ENCODE measurements around the gene ABI3BP. TPM values are rescaled to one million over a fixed set of nuclear protein-coding genes. Genes with fewer than 3 reads are reported as not detected.
A peak's percentile ranks its signal among the peaks of the same experiment; 100 is the strongest.

Gene ABI3BP
- polyA plus RNA-seq, 1 of the 3 experiments (the other 2 are of a cell fraction), result 8.4 TPM

DNA sequence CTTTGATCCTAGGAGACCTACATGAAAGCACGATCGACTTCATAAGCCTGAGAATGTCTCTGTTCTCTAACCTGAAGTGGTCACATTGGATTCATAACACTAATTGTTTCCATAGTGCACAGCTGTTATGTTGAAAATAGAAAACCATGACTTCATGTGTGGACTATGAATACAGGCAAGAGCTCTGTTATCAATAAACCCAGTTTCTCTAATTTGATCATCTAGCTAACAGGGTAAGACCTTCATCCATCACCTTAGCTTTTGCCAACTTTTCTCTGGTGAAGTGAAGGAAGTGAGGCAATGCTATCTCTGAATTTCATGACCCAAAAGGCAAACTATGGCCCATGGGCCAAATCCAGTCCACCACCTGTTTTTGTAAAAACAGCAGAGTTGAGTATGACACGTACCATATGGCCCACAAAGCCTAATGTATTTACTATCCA is 27.2 kb downstream of the ABI3BP start:
- H3F3A ChIP-seq (replicated peaks; ENCODE audit: insufficient read depth), result no peaks in the 10 kb centered on the region
- H3K79me2 ChIP-seq (ENCODE audit: insufficient read depth), result no peaks in the 10 kb centered on the region
- no peaks in the 10 kb centered on the region for H3K36me3 ChIP-seq (replicated peaks in 1 of 2; ENCODE audit: control insufficient read depth in 1 of 2, insufficient read depth in 2 of 2, low read length in 1 of 2)
- H3K9me2 ChIP-seq, result no peaks in the 10 kb centered on the region
- TF ChIP-seq CHD2 (IDR thresholded peaks at IDR 0.05; ENCODE audit: low read length, partially characterized antibody) (peak; percentile 66), POLR2AphosphoS5 (IDR thresholded peaks at IDR 0.05; ENCODE audit: low read depth, low read length) (0 out of 2 replicates have a peak, but pooled peaks have one; percentile 43), RCOR1 (IDR thresholded peaks at IDR 0.05; ENCODE audit: low read length) (peak; percentile 96), GATA2 (CRISPR knock-in tag; IDR thresholded peaks at IDR 0.05) (peak; percentile 90), TCF12 (IDR thresholded peaks at IDR 0.05) (peak; percentile 62), SMC3 (IDR thresholded peaks at IDR 0.05; ENCODE audit: low read depth, low read length) (no peak), FOXJ3 (CRISPR knock-in tag; IDR thresholded peaks at IDR 0.05) (peak; percentile 82), EP300 (IDR thresholded peaks at IDR 0.05; ENCODE audit: borderline replicate concordance in 1 of 2, low read depth in 1 of 2, low read length in 1 of 2) (peak in 1 of 2 experiments; percentile 98; a peak in 2 of 4 replicates), SIN3A (IDR thresholded peaks at IDR 0.05; ENCODE audit: borderline replicate concordance, low read depth, low read length) (no peak), MXI1 (IDR thresholded peaks at IDR 0.05; ENCODE audit: low read depth, low read length) (0 out of 2 replicates have a peak, but pooled peaks have one; percentile 20), MEF2A (IDR thresholded peaks at IDR 0.05; ENCODE audit: borderline replicate concordance, low read depth) (no peak)
- no peak overlapping the region for H3K4me3 ChIP-seq (ENCODE audit: low read depth in 2 of 2, low read length in 1 of 2)
- H3K27ac ChIP-seq (ENCODE audit: low read depth in 2 of 2, low read length in 1 of 2), result peak overlapping the region; percentile 20 to 94; a peak in 3 of 4 replicates
- H4K20me1 ChIP-seq (ENCODE audit: insufficient read depth), result no peaks in the 10 kb centered on the region
- CTCF ChIA-PET, result interaction anchor here (0.7 to 1.3 kb wide), 2 partner anchors 14 to 116 kb away, joined by 3 to 4 read pairs; no protein-coding TSS in a partner anchor
- WGBS (ENCODE audit: low lambda C conversion rate), result 48% methylated on average over 3 of the region's 3 CpGs
- peak; percentile 49 for DNase-seq
- H3K27me3 ChIP-seq (ENCODE audit: insufficient read depth), result no peaks in the 10 kb centered on the region
- no peak overlapping the region for H3K9ac ChIP-seq
- POLR2A ChIA-PET, result interaction anchor here (1.2 kb wide), 1 partner anchor 12 kb away, joined by 3 read pairs; no protein-coding TSS in a partner anchor
- H3K9me3 ChIP-seq, result no peaks in the 10 kb centered on the region
- peaks cover 0 to 14% of the 10 kb centered on the region in 2 experiments; a peak in 2 of 4 replicates for H3K4me1 ChIP-seq (ENCODE audit: control insufficient read depth in 1 of 2, insufficient read depth in 2 of 2, low read depth in 1 of 2, low read length in 1 of 2)
- H3K4me2 ChIP-seq, result no peak overlapping the region
- no peak overlapping the region for H2AFZ ChIP-seq (ENCODE audit: low read depth)

- H3K36me3 ChIP-seq (replicated peaks in 1 of 2; ENCODE audit: control insufficient read depth in 1 of 2, insufficient read depth in 2 of 2, low read length in 1 of 2), result no peaks in the 10 kb centered on the region
- no peaks in the 10 kb centered on the region for H3K9me2 ChIP-seq
- no peak for TF ChIP-seq RCOR1 (IDR thresholded peaks at IDR 0.05; ENCODE audit: low read length)
- TF ChIP-seq USF2 (IDR thresholded peaks at IDR 0.05; ENCODE audit: borderline replicate concordance, low read depth, low read length), result no peak
- no peak for TF ChIP-seq JUND (IDR thresholded peaks at IDR 0.05)
- no peak for TF ChIP-seq SMC3 (IDR thresholded peaks at IDR 0.05; ENCODE audit: low read depth, low read length)
- no peak for TF ChIP-seq CHD2 (IDR thresholded peaks at IDR 0.05; ENCODE audit: low read length, partially characterized antibody)
- no peak for TF ChIP-seq FOXJ3 (CRISPR knock-in tag; IDR thresholded peaks at IDR 0.05)
- TF ChIP-seq RXRA (IDR thresholded peaks at IDR 0.05; ENCODE audit: borderline replicate concordance, low read depth), result no peak
- TF ChIP-seq TEAD4 (IDR thresholded peaks at IDR 0.05; ENCODE audit: borderline replicate concordance, insufficient read depth), result no peak
- TF ChIP-seq GABPA (IDR thresholded peaks at IDR 0.05; ENCODE audit: low read depth), result no peak
- TF ChIP-seq RFX5 (IDR thresholded peaks at IDR 0.05; ENCODE audit: low read length), result no peak
- TF ChIP-seq, protein P1, sequence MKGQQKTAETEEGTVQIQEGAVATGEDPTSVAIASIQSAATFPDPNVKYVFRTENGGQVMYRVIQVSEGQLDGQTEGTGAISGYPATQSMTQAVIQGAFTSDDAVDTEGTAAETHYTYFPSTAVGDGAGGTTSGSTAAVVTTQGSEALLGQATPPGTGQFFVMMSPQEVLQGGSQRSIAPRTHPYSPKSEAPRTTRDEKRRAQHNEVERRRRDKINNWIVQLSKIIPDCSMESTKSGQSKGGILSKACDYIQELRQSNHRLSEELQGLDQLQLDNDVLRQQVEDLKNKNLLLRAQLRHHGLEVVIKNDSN (IDR thresholded peaks at IDR 0.05; ENCODE audit: borderline replicate concordance, low read depth), result no peak
- TF ChIP-seq, protein P2, sequence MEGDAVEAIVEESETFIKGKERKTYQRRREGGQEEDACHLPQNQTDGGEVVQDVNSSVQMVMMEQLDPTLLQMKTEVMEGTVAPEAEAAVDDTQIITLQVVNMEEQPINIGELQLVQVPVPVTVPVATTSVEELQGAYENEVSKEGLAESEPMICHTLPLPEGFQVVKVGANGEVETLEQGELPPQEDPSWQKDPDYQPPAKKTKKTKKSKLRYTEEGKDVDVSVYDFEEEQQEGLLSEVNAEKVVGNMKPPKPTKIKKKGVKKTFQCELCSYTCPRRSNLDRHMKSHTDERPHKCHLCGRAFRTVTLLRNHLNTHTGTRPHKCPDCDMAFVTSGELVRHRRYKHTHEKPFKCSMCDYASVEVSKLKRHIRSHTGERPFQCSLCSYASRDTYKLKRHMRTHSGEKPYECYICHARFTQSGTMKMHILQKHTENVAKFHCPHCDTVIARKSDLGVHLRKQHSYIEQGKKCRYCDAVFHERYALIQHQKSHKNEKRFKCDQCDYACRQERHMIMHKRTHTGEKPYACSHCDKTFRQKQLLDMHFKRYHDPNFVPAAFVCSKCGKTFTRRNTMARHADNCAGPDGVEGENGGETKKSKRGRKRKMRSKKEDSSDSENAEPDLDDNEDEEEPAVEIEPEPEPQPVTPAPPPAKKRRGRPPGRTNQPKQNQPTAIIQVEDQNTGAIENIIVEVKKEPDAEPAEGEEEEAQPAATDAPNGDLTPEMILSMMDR (IDR thresholded peaks at IDR 0.05), result no peak
- TF ChIP-seq MEF2A (IDR thresholded peaks at IDR 0.05; ENCODE audit: borderline replicate concordance, low read depth), result no peak
- no peak for TF ChIP-seq MXI1 (IDR thresholded peaks at IDR 0.05; ENCODE audit: low read depth, low read length)
- TF ChIP-seq TCF12 (IDR thresholded peaks at IDR 0.05), result no peak
- TF ChIP-seq GATA2 (CRISPR knock-in tag; IDR thresholded peaks at IDR 0.05), result no peak
- TF ChIP-seq TAF1 (IDR thresholded peaks at IDR 0.05; ENCODE audit: borderline replicate concordance, low read depth, low read length), result no peak
- peaks cover 5% of the 10 kb centered on the region for H3F3A ChIP-seq (replicated peaks; ENCODE audit: insufficient read depth)
- no peaks in the 10 kb centered on the region for H3K79me2 ChIP-seq (ENCODE audit: insufficient read depth)
- no peaks in the 10 kb centered on the region for H3K27me3 ChIP-seq (ENCODE audit: insufficient read depth)
- no peak overlapping the region for H3K4me3 ChIP-seq (ENCODE audit: low read depth in 2 of 2, low read length in 1 of 2)
- no peak overlapping the region for H2AFZ ChIP-seq (ENCODE audit: low read depth)
- DNase-seq, result no peak
- CTCF ChIA-PET, result no interaction called here
- no peak overlapping the region for H3K4me2 ChIP-seq
- no peaks in the 10 kb centered on the region for H4K20me1 ChIP-seq (ENCODE audit: insufficient read depth)
- POLR2A ChIA-PET, result no interaction called here
- peaks cover 0 to 14% of the 10 kb centered on the region in 2 experiments; a peak in 2 of 4 replicates for H3K4me1 ChIP-seq (ENCODE audit: control insufficient read depth in 1 of 2, insufficient read depth in 2 of 2, low read depth in 1 of 2, low read length in 1 of 2)
- 91% methylated on average over 1 of the region's 1 CpG for WGBS (ENCODE audit: low lambda C conversion rate)
- H3K27ac ChIP-seq (ENCODE audit: low read depth in 2 of 2, low read length in 1 of 2), result no peak overlapping the region
- no peak overlapping the region for H3K9ac ChIP-seq
- peaks cover 6% of the 10 kb centered on the region; the same call in 1 of the 2 replicates for H3K9me3 ChIP-seq
Measured at GRCh38 chr3:100963041-100963440, 30.2 kb downstream of the ABI3BP start.
